ENCODE measurements around the gene TRIM62.

The TRIM62 gene

DNA sequence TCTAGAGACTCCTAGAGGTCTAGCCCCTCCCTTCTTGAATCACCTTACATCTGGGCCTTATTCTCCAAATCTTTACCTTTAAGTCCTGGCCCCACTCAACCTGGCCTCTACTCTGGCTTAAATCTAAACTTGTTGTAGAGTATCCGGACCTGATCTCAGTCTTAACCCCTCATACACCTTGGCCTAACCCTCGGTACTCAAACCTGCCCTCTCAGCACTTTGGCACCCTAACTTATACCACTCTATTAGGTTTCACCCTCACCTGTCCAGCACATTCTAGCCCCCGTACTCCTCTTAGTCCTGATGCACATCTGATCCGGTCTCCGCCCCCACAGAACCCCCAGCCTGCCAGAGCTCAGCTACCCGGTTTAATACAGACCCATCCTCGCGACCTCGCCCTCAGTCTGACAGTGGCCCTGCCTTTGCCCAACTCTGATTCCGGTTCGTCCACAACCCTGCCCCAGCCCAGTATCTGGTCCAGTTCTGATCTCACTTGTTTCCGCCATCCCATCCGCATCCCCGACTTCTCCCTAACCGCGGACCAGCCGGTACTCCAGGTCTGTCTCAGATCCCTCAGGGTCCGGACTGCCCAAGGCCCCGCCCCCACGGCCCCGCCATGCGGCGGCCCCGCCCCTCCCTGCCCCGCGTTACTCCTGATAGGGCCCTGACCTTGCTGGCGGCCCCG, 1.5 kb downstream of the TRIM62 start:
- no peak for DNase-seq (ENCODE audit: low read depth in 2 of 2)

GRCh38 chr1:33178836-33179439, 2.9 kb downstream of the TRIM62 start:
- DNase-seq (ENCODE audit: low read depth in 2 of 2), result no peak

DNA sequence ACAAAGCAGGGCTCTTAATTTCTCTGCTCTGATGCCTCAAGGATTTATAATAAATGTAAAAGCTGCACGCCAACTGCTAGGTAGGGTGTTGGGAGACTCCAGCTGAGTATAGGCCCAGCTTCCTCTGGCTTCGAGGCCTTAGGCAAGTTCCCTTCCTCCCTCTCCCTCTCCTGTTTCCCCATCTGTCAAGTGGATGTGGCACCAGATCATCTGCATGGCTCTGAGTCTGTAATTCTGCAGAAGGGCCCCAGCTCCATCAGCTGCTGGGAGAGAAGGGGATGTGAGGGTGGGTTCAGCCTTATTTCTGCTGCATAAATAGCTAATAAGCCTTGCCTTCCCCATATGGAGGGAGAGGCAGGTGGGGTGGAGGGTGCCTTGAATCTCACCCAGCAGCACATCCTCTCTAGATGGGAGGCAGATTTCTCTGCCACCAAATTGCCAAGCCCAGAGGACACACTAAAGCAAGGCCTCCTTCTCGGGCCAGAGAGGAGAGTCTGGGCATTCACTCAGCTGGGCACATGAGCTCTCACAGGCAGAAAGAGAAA, 3.8 kb downstream of the TRIM62 start:
- DNase-seq (ENCODE audit: low read depth in 2 of 2), result no peak

GRCh38 chr1:33176887-33177286, 5.0 kb downstream of the TRIM62 start:
- no peak for DNase-seq (ENCODE audit: low read depth in 2 of 2)

- no peak for DNase-seq (ENCODE audit: low read depth in 2 of 2)
These were observed 5.4 kb downstream of the TRIM62 start for GRCh38 chr1:33176362-33176850.

- no peak for DNase-seq (ENCODE audit: low read depth in 2 of 2)
These were observed 6.0 kb downstream of the TRIM62 start for GRCh38 chr1:33175865-33176264.

DNA sequence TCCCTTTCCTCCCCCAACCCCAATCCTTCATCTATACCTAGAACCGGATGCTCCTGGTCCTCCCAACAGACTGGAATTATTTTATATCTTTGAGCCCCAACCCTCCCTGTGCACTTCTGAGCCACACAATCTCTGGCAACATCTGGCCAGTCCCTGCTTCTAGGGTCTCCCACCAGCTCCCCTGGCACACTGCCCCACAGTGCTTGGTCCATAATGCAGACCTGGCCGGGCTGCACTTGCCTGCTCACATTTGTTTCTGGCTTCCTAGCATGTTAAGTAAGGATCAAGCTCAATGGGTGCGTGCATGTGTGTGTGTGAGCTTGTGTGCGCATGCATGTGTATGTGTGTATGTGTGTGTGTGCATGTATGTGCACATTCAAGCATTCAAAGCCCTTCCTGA, 8.8 kb downstream of the TRIM62 start:
- DNase-seq (ENCODE audit: low read depth in 2 of 2), result no peak

DNA sequence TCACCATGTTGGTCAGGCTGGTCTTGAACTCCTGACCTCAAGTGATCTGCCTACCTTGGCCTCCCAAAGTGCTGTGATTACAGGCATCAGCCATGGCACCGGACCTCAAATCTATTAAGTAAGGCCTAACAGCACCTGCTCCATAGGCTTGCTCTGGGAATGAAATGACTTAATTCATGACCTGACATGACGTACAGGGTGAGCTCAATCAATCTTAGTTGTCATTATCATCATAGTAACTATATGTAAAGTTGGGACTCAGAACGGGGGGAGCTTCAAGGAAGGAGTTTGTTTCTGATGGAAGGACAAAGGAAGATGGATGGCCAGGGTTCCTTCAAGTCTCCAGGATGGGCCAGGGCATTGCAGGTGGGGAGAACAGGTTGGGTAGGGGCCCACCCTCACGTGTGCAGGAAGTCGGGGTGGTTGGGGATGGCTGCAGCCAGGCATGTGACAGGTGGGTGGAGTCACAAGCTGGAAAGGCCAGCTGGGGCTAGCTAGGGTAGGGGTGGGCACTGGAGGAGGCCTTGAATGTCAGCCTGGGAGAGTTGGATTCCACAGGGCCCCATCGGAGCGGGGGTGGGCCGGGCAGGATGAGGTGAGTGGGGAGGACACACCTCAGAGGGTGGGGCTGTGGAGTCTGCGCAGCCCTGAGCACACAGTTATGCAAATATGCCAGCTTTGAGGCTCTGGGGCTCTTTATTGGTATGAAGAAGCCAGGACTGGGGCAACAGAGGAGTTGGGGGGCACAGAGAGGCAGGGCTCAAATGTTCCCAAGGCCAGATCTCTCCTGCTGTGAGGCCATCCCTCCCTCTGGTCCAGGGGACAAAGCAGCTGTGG, 9.6 kb downstream of the TRIM62 start:
- DNase-seq (ENCODE audit: low read depth in 2 of 2), result no peak

DNA sequence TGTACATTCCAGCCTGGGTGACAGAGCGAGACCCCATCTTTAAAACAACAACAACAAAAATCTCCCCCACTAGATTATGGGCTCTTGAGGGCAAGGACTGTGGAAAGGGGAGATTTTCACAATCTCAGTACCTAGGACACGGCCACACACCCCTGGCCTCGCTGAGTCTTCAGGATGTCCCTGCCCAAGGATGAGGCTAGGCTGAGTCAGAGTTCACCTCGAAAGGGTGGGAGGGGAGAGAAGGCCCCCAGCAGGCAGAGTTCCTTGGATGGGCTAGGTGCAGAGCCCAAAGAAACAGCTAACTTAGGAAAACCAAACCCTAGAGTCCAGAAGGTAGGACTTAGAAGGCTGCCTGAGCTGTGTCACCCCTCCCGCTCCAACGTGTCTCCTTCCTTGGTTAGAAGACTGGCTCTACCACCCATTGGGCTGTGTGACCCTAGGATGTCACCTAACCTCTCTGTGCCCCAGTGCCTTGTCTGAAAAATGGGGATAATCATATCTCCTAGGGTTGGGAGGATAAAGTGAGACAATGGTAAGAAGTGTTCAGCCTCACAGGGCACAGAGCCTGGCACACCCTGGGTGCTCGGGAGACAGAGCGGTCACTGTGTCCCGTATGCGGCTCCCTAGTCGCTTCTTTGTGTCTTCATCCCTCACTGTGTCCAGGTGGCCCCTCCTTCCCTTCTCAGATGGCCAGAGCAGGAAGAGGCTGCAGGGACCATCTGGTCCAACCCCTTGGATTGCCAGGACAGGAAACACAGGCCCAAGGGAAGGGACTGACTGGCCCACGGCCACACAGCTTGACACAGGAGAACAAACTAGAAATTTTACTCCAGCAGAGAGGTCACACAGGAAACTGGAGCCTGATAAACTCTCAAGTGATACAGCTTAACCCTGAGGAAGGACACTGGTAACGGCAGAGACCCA, 11.2 kb downstream of the TRIM62 start:
- no peak for DNase-seq (ENCODE audit: low read depth in 2 of 2)

- no peak for DNase-seq (ENCODE audit: low read depth in 2 of 2)
These were observed 12.4 kb downstream of the TRIM62 start for GRCh38 chr1:33169290-33170055.

GRCh38 chr1:33168556-33169289, 13.1 kb downstream of the TRIM62 start:
- no peak for DNase-seq (ENCODE audit: low read depth in 2 of 2)

- no peak for DNase-seq (ENCODE audit: low read depth in 2 of 2)
These were observed 14.0 kb downstream of the TRIM62 start for GRCh38 chr1:33167650-33168447.

DNA sequence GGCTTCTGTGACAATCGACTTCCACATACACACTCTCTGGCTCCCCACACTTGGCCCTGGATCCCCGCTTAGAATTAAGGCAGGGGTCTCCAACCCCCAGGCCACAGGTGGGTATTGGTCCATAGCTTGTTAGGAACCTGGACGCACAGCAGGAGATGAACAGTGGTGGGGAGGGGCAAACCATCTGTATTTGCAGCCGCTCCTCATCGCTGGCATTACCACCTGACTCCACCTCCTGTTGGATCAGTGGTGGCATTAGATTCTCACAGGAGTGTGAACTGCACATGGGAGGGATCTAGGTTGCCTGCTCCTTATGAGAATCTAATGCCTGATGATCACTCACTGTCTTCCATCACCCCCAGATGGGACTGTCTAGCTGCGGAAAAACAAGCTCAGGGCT, 16.0 kb downstream of the TRIM62 start:
- no peak for DNase-seq (ENCODE audit: low read depth in 2 of 2)

- DNase-seq (ENCODE audit: low read depth in 2 of 2), result no peak
These were observed 16.6 kb downstream of the TRIM62 start for GRCh38 chr1:33165209-33165608.

DNA sequence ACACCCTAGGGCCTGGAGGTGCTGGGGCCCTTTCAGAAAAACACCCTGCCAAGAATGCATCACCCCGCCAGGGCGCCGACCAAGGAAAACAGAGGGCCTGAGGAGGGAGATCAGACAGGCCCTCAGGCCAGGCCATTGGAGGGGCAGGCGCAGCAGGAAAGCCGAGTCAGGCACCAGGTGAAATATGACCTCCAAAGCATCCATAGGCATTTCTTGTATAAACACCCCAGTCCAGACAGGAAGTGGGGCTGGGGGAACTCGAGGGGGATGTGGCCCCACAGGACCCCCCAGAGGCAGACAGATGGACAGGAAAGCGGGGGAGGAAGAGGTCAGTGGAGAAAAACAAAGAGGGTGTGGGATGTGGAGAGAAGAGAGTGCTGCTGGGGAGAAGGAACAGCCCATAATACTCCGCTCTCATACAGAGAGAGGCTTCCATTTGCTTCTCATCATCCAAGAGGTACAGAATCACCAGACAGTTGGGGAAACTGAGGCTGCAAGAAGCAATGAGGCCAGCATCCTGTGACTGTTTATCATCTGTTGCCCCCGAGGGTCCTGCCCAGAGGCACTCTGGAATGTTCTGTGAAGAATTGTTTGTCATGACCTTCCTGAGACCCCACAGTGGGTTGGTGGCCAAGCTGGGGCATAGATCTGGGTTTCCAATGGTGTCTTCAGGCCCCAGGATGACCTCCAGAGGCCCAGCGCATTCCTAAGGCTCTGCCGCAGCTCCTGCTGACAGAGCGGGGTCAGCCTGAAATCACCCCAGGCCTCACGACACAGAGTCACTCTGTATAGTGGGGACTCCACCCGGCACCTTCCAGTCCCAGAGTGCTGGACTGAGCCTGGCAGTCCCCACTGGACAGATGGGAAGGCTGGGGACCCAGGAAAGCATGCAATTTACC, 18.0 kb downstream of the TRIM62 start:
- DNase-seq (ENCODE audit: low read depth in 2 of 2), result no peak

- no peak for DNase-seq (ENCODE audit: low read depth in 2 of 2)
These were observed 19.7 kb downstream of the TRIM62 start for GRCh38 chr1:33162141-33162540.

GRCh38 chr1:33161061-33161681, 20.7 kb downstream of the TRIM62 start:
- DNase-seq (ENCODE audit: low read depth in 2 of 2), result no peak

DNA sequence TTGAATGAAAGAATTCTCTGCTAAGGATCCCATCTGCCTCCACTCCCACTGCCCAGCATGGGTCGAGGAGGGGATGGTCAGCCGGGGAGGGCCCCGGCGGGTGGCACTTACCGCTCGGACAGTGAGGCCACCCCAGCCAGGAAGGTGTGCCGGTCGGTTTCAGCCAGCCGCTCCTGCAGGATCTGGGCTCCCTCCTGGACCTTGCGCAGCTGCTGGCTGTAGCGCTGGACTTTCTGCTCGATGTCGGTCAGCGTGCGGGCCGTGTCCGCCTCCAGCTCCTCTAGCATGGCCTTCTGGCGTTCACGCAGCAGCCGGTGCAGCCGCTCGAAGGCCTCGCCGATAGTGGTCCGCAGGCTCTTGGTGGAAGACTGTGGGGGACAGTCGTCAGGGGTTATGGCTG, 22.3 kb downstream of the TRIM62 start:
- no peak for DNase-seq (ENCODE audit: low read depth in 2 of 2)
